ENCODE data around the gene GDF11. TPM values are rescaled to one million over a fixed set of nuclear protein-coding genes. Genes with fewer than 3 reads are reported as not detected.

Gene GDF11
- total RNA-seq, 1 experiment from 2014 or later, result 9.4 TPM

GRCh38 chr12:55720894-55721444, 22.0 kb upstream of the GDF11 start:
- Histone ChIP-seq H3K9me2 (ENCODE audit: insufficient read depth) (no peaks in the 10 kb centered on the region), H4K20me1 (ENCODE audit: insufficient read depth) (peaks cover 18% of the 10 kb centered on the region), H3K4me3 (no peak overlapping the region), H3F3A (ENCODE audit: insufficient read depth, low read depth) (peaks cover 50% of the 10 kb centered on the region), H3K4me2 (peak overlapping the region; percentile 34), H3K9me3 (ENCODE audit: insufficient read depth, low read depth) (no peaks in the 10 kb centered on the region), H3K36me3 (ENCODE audit: low read depth) (peaks cover 10% of the 10 kb centered on the region; the same call in 1 of the 2 replicates), H3K4me1 (replicated peaks; ENCODE audit: insufficient read depth) (peaks cover 46% of the 10 kb centered on the region), H3K27ac (no peak overlapping the region), H3K27me3 (ENCODE audit: insufficient read depth, low read depth) (no peaks in the 10 kb centered on the region), H3K79me2 (ENCODE audit: low read depth) (peaks cover 5% of the 10 kb centered on the region; the same call in 1 of the 2 replicates), H2AFZ (no peak overlapping the region)
- TF ChIP-seq EZH2 (IDR thresholded peaks at IDR 0.05; ENCODE audit: low read depth) (no peak), CTCF (conservative IDR thresholded peaks at IDR 0.05) (peak; percentile 66)
- intact Hi-C loops (cut with micrococcal nuclease; ENCODE audit: unreplicated experiment), result loop anchor here (1.0 to 10.0 kb wide), 3 partner anchors 40 to 726 kb away; a partner anchor contains a TSS
- ChIA-PET POLR2A (ENCODE audit: unreplicated experiment) (interaction anchor here (0.6 kb wide), 1 partner anchor 40 kb away, joined by 4 read pairs; a partner anchor contains a TSS), CTCF (interaction anchor here (0.5 to 2.1 kb wide), 6 partner anchors 8 to 532 kb away, joined by 3 to 13 read pairs (median 4); no protein-coding TSS in a partner anchor)
- no TSS peak for BruUV-seq (replicated peaks)
- DNase-seq, result peak; percentile 93 to 95

GRCh38 chr12:55721601-55722213, 21.2 kb upstream of the GDF11 start:
- intact Hi-C loops (cut with micrococcal nuclease; ENCODE audit: unreplicated experiment), result loop anchor here (1.0 to 10.0 kb wide), 3 partner anchors 40 to 727 kb away; a partner anchor contains a TSS
- Histone ChIP-seq H4K20me1 (ENCODE audit: insufficient read depth) (peaks cover 24% of the 10 kb centered on the region), H2AFZ (no peak overlapping the region), H3K4me2 (peak overlapping the region; percentile 34), H3K4me1 (replicated peaks; ENCODE audit: insufficient read depth) (peaks cover 47% of the 10 kb centered on the region), H3K27me3 (ENCODE audit: insufficient read depth, low read depth) (no peaks in the 10 kb centered on the region), H3K9me2 (ENCODE audit: insufficient read depth) (no peaks in the 10 kb centered on the region), H3K9me3 (ENCODE audit: insufficient read depth, low read depth) (no peaks in the 10 kb centered on the region), H3K36me3 (ENCODE audit: low read depth) (peaks cover 11% of the 10 kb centered on the region; the same call in 1 of the 2 replicates), H3F3A (ENCODE audit: insufficient read depth, low read depth) (peaks cover 50% of the 10 kb centered on the region), H3K4me3 (no peak overlapping the region), H3K79me2 (ENCODE audit: low read depth) (peaks cover 9% of the 10 kb centered on the region), H3K27ac (no peak overlapping the region)
- CTCF ChIA-PET, result interaction anchor here (0.7 to 2.1 kb wide), 4 partner anchors 8 to 533 kb away, joined by 3 to 13 read pairs (median 4); no protein-coding TSS in a partner anchor
- POLR2A ChIA-PET (ENCODE audit: unreplicated experiment), result no interaction called here
- DNase-seq, result no peak
- TF ChIP-seq CTCF (conservative IDR thresholded peaks at IDR 0.05) (no peak), EZH2 (IDR thresholded peaks at IDR 0.05; ENCODE audit: low read depth) (no peak)
- BruUV-seq (replicated peaks), result no TSS peak

DNA sequence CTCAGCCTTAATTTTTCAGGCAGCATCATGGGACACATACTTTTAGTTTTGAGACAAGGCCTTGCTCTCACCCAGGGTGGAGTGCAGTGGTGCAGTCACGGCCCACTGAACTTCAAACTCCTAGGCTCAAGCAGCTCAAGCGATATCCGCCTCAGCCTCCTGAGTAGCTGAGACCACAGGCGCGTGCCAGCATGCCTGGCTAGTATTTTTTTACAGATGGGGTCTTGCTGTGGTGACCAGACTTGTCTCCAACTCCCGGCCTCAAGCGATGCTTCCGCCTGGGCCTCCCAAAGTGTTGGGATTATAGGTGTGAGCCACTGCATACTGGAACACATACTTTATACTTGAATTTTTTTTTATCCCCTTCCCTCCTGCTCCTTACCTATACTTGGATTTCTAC, 20.0 kb upstream of the GDF11 start:
- CTCF ChIA-PET, result interaction anchor here (0.6 to 0.7 kb wide), 2 partner anchors 76 to 274 kb away, joined by 3 to 6 read pairs; partner anchors contain the start of gene SUOX
- intact Hi-C loops (cut with micrococcal nuclease; ENCODE audit: unreplicated experiment), result loop anchor here (10.0 kb wide), 1 partner anchor 728 kb away; no protein-coding TSS in a partner anchor
- no TSS peak for BruUV-seq (replicated peaks)

More for the DNA sequence above, 20.0 kb upstream of the GDF11 start:
- peak in 1 of 2 experiments; percentile 19 for DNase-seq
- H3K9me3 ChIP-seq (ENCODE audit: insufficient read depth, low read depth), result no peaks in the 10 kb centered on the region
- H2AFZ ChIP-seq, result no peak overlapping the region
- H3K36me3 ChIP-seq (ENCODE audit: low read depth), result peaks cover 11% of the 10 kb centered on the region; the same call in 1 of the 2 replicates
- H4K20me1 ChIP-seq (ENCODE audit: insufficient read depth), result peaks cover 34% of the 10 kb centered on the region
- peaks cover 55% of the 10 kb centered on the region for H3F3A ChIP-seq (ENCODE audit: insufficient read depth, low read depth)
- no peaks in the 10 kb centered on the region for H3K9me2 ChIP-seq (ENCODE audit: insufficient read depth)
- no peaks in the 10 kb centered on the region for H3K27me3 ChIP-seq (ENCODE audit: insufficient read depth, low read depth)
- peaks cover 17% of the 10 kb centered on the region for H3K79me2 ChIP-seq (ENCODE audit: low read depth)
- no peak overlapping the region for H3K4me3 ChIP-seq
- H3K27ac ChIP-seq, result no peak overlapping the region
- no peak overlapping the region for H3K4me2 ChIP-seq
- POLR2A ChIA-PET (ENCODE audit: unreplicated experiment), result interaction anchor here (0.5 to 0.6 kb wide), 2 partner anchors 19 to 369 kb away, joined by 3 to 17 read pairs; no protein-coding TSS in a partner anchor
- TF ChIP-seq CTCF (conservative IDR thresholded peaks at IDR 0.05), result no peak
- TF ChIP-seq EZH2 (IDR thresholded peaks at IDR 0.05; ENCODE audit: low read depth), result no peak
- peaks cover 43% of the 10 kb centered on the region for H3K4me1 ChIP-seq (replicated peaks; ENCODE audit: insufficient read depth)

Measured in PC-9 (cell line).